CD4-positive, alpha-beta memory T cell (primary cell): ENCODE results near the gene SEC14L5. TPM values are rescaled to one million over a fixed set of nuclear protein-coding genes. Genes with fewer than 3 reads are reported as not detected.
"Not testable (repeated sequence)": the region's sequence is repeated elsewhere in the genome, so short reads cannot be mapped to it uniquely, and the experiment has no call there.

Experiments
- CTCF ChIA-PET: fragments of 350-600 bp; sonication (Branson Sonifier 250); formaldehyde crosslinking; loops from one replicate; lab custom pipeline; 2021; ENCODE audit warnings: inconsistent platforms; ENCODE audit not compliant: partially characterized antibody; lab: Charles Lee
- POLR2A ChIA-PET: fragments of 350-600 bp; sonication (Branson Sonifier 250); formaldehyde crosslinking; loops from one replicate; lab custom pipeline; 2021; ENCODE audit not compliant: partially characterized antibody; lab: Charles Lee
- DNase-seq, 5 donors: peaks; one replicate each; pipeline versions ENCODE4 v3.0.0 to v3.0.0-alpha.2; 2020 to 2022; ENCODE audit warnings: mixed read lengths in 1 of 5
- H3K27ac ChIP-seq: one replicate; pipeline ENCODE4 v1.7.0; 2013; ENCODE audit warnings: low read depth, low read length
- H3K27me3 ChIP-seq: 2 replicates; pipeline ENCODE4 v1.7.0; 2013; ENCODE audit warnings: mild to moderate bottlenecking, low read length, moderate library complexity; ENCODE audit not compliant: insufficient read depth
- H3K36me3 ChIP-seq: 2 replicates; pipeline ENCODE4 v1.7.0; 2013; ENCODE audit warnings: mild to moderate bottlenecking, low read length, moderate library complexity; ENCODE audit not compliant: insufficient read depth
- H3K4me1 ChIP-seq: 2 replicates; pipeline ENCODE4 v1.7.0; 2013; ENCODE audit warnings: mild to moderate bottlenecking, low read length, moderate library complexity; ENCODE audit not compliant: insufficient read depth
- H3K4me3 ChIP-seq, 2 donors: one replicate each; pipeline ENCODE4 v1.7.0; 2013; ENCODE audit warnings: low read length in 2 of 2, mild to moderate bottlenecking in 1 of 2
- H3K9me3 ChIP-seq, 2 donors: one replicate each; pipeline ENCODE4 v1.7.0; 2013; ENCODE audit warnings: low read length in 2 of 2, control low read depth in 1 of 2; ENCODE audit not compliant: control insufficient read depth in 1 of 2
- H3K27ac Mint-ChIP-seq, 7 donors: one replicate each; pipeline ENCODE4 v1.8.0; 2020 to 2021; ENCODE audit warnings: mixed read lengths in 7 of 7, mild to moderate bottlenecking in 6 of 7, inconsistent platforms in 3 of 7, moderate library complexity in 3 of 7
- H3K27me3 Mint-ChIP-seq, 2 donors: one replicate each; pipeline ENCODE4 v1.8.0; 2020 to 2021; ENCODE audit warnings: mixed read lengths in 2 of 2
- H3K36me3 Mint-ChIP-seq, 2 donors: one replicate each; pipeline ENCODE4 v1.8.0; 2020 to 2021; ENCODE audit warnings: mixed read lengths in 2 of 2, inconsistent platforms in 1 of 2, mild to moderate bottlenecking in 1 of 2
- H3K4me1 Mint-ChIP-seq, 4 donors: one replicate each; pipeline ENCODE4 v1.8.0; 2020 to 2021; ENCODE audit warnings: mixed read lengths in 4 of 4, mild to moderate bottlenecking in 1 of 4
- H3K4me3 Mint-ChIP-seq, 8 donors: one replicate each; pipeline ENCODE4 v1.8.0; 2020 to 2021; ENCODE audit warnings: mixed read lengths in 8 of 8, mild to moderate bottlenecking in 7 of 8, moderate library complexity in 6 of 8, inconsistent platforms in 3 of 8
- H3K9me3 Mint-ChIP-seq, 8 donors: one replicate each; pipeline ENCODE4 v1.8.0; 2020 to 2021; ENCODE audit warnings: mixed read lengths in 8 of 8, mild to moderate bottlenecking in 5 of 8, inconsistent platforms in 3 of 8, moderate library complexity in 1 of 8
- intact Hi-C: fragments of 100-400 bp; cut with micrococcal nuclease; formaldehyde crosslinking; loops from one replicate; pipeline ENCODE4 v1.15.1; 2023
- polyA plus RNA-seq, 2 donors: library from polyadenylated mRNA; unstranded; fragments of 300-500 nt; fragmentation: Illumina TruSeq; gene quantifications; one replicate each; pipeline ENCODE4 v1.2.3, GENCODE V29; 2021
- total RNA-seq, 2 experiments: library from RNA; stranded (reverse); gene quantifications; one replicate each; pipeline ENCODE4 v1.2.3, GENCODE V29; 2021

SEC14L5 gene
- total and polyA plus RNA-seq, 4 experiments from 2014 or later, result not detected

GRCh38 chr16:4924593-4925292 lies 33.4 kb upstream of the SEC14L5 start:
- Mint-ChIP-seq H3K9me3 (peaks cover 5 to 22% (median 13%) of the 10 kb centered on the region in 8 donors), H3K4me3 (no peak overlapping the region), H3K4me1 (no peaks in the 10 kb centered on the region), H3K36me3 (peaks cover 4 to 7% of the 10 kb centered on the region in 2 donors), H3K27me3 (peaks cover 2% of the 10 kb centered on the region in 2 donors), H3K27ac (no peak overlapping the region)
- no peaks in the 10 kb centered on the region for H3K4me1 ChIP-seq
- no peak overlapping the region for H3K27ac ChIP-seq
- DNase-seq, result no peak
- POLR2A ChIA-PET, result no interaction called here
- intact Hi-C loops, result no loop called here
- no peaks in the 10 kb centered on the region for H3K27me3 ChIP-seq
- H3K4me3 ChIP-seq, result no peak overlapping the region
- CTCF ChIA-PET, result no interaction called here
- no peaks in the 10 kb centered on the region for H3K9me3 ChIP-seq
- no peaks in the 10 kb centered on the region for H3K36me3 ChIP-seq

- intact Hi-C loops, result no loop called here
- no peak overlapping the region for H3K4me3 ChIP-seq
- no peaks in the 10 kb centered on the region for H3K4me1 ChIP-seq
- H3K36me3 ChIP-seq, result no peaks in the 10 kb centered on the region
- POLR2A ChIA-PET, result no interaction called here
- H3K9me3 ChIP-seq, result no peaks in the 10 kb centered on the region
- H3K27me3 ChIP-seq, result no peaks in the 10 kb centered on the region
- no peak overlapping the region for H3K27ac Mint-ChIP-seq
- peaks cover 5 to 22% (median 13%) of the 10 kb centered on the region in 8 donors for H3K9me3 Mint-ChIP-seq
- CTCF ChIA-PET, result no interaction called here
- H3K4me3 Mint-ChIP-seq, result no peak overlapping the region
- H3K27me3 Mint-ChIP-seq, result peaks cover 3 to 5% of the 10 kb centered on the region in 2 donors
- no peak overlapping the region for H3K27ac ChIP-seq
- peaks cover 4 to 7% of the 10 kb centered on the region in 2 donors for H3K36me3 Mint-ChIP-seq
- H3K4me1 Mint-ChIP-seq, result no peaks in the 10 kb centered on the region
- no peak for DNase-seq
Observed at GRCh38 chr16:4925293-4925607, 32.9 kb upstream of the SEC14L5 start.

- no peaks in the 10 kb centered on the region for H3K27me3 ChIP-seq
- intact Hi-C loops, result no loop called here
- no peaks in the 10 kb centered on the region for H3K4me1 ChIP-seq
- no peaks in the 10 kb centered on the region for H3K9me3 ChIP-seq
- H3K4me3 ChIP-seq, result no peak overlapping the region
- POLR2A ChIA-PET, result no interaction called here
- Mint-ChIP-seq H3K4me1 (no peaks in the 10 kb centered on the region), H3K9me3 (peaks cover 5 to 22% (median 13%) of the 10 kb centered on the region in 8 donors), H3K27me3 (peaks cover 8 to 10% of the 10 kb centered on the region in 2 donors), H3K36me3 (peaks cover 4 to 7% of the 10 kb centered on the region in 2 donors), H3K4me3 (no peak overlapping the region), H3K27ac (no peak overlapping the region)
- H3K36me3 ChIP-seq, result no peaks in the 10 kb centered on the region
- CTCF ChIA-PET, result no interaction called here
- no peak overlapping the region for H3K27ac ChIP-seq
- DNase-seq, result no peak
Observed at GRCh38 chr16:4925791-4926190, 32.3 kb upstream of the SEC14L5 start.

GRCh38 chr16:4926928-4927327 lies 31.2 kb upstream of the SEC14L5 start:
- no peaks in the 10 kb centered on the region for H3K4me1 ChIP-seq
- DNase-seq, result no peak
- H3K4me1 Mint-ChIP-seq, result no peaks in the 10 kb centered on the region
- peaks cover 4 to 7% of the 10 kb centered on the region in 2 donors for H3K36me3 Mint-ChIP-seq
- H3K4me3 ChIP-seq, result no peak overlapping the region
- peaks cover 5 to 22% (median 13%) of the 10 kb centered on the region in 8 donors for H3K9me3 Mint-ChIP-seq
- no peak overlapping the region for H3K4me3 Mint-ChIP-seq
- CTCF ChIA-PET, result no interaction called here
- intact Hi-C loops, result no loop called here
- H3K27ac Mint-ChIP-seq, result no peak overlapping the region
- H3K27me3 ChIP-seq, result no peaks in the 10 kb centered on the region
- POLR2A ChIA-PET, result no interaction called here
- no peaks in the 10 kb centered on the region for H3K9me3 ChIP-seq
- H3K36me3 ChIP-seq, result no peaks in the 10 kb centered on the region
- peaks cover 11 to 12% of the 10 kb centered on the region in 2 donors for H3K27me3 Mint-ChIP-seq
- H3K27ac ChIP-seq, result no peak overlapping the region

GRCh38 chr16:4927661-4928060 lies 30.5 kb upstream of the SEC14L5 start:
- ChIA-PET CTCF (no interaction called here), POLR2A (no interaction called here)
- Mint-ChIP-seq H3K27ac (no peak overlapping the region), H3K36me3 (peaks cover 4 to 7% of the 10 kb centered on the region in 2 donors), H3K27me3 (peaks cover 11 to 14% of the 10 kb centered on the region in 2 donors), H3K4me1 (no peaks in the 10 kb centered on the region), H3K4me3 (no peak overlapping the region), H3K9me3 (peaks cover 5 to 22% (median 13%) of the 10 kb centered on the region in 8 donors)
- Histone ChIP-seq H3K36me3 (no peaks in the 10 kb centered on the region), H3K4me1 (no peaks in the 10 kb centered on the region), H3K9me3 (no peaks in the 10 kb centered on the region), H3K4me3 (no peak overlapping the region), H3K27ac (no peak overlapping the region), H3K27me3 (no peaks in the 10 kb centered on the region)
- intact Hi-C loops, result no loop called here
- DNase-seq, result no peak

GRCh38 chr16:4928227-4928626 lies 29.9 kb upstream of the SEC14L5 start:
- ChIA-PET POLR2A (no interaction called here), CTCF (no interaction called here)
- intact Hi-C loops, result no loop called here

GRCh38 chr16:4929619-4930018 lies 28.5 kb upstream of the SEC14L5 start:
- H3K4me1 Mint-ChIP-seq, DNase-seq, H3K36me3 ChIP-seq, H3K36me3 Mint-ChIP-seq, H3K4me1 ChIP-seq, POLR2A ChIA-PET, H3K9me3 ChIP-seq, H3K4me3 ChIP-seq, H3K27ac Mint-ChIP-seq, intact Hi-C loops, CTCF ChIA-PET, H3K27me3 ChIP-seq, H3K4me3 Mint-ChIP-seq, H3K27ac ChIP-seq: not testable (repeated sequence)
- Mint-ChIP-seq H3K27me3 (peaks cover 16 to 20% of the 10 kb centered on the region in 2 donors), H3K9me3 (peaks cover 5 to 22% (median 13%) of the 10 kb centered on the region in 8 donors)

More at GRCh38 chr16:4928227-4928626, 29.9 kb upstream of the SEC14L5 start:
- Histone ChIP-seq H3K9me3 (no peaks in the 10 kb centered on the region), H3K36me3 (no peaks in the 10 kb centered on the region), H3K27me3 (no peaks in the 10 kb centered on the region), H3K4me3 (no peak overlapping the region), H3K27ac (no peak overlapping the region), H3K4me1 (no peaks in the 10 kb centered on the region)
- no peak overlapping the region for H3K27ac Mint-ChIP-seq
- peaks cover 4 to 7% of the 10 kb centered on the region in 2 donors for H3K36me3 Mint-ChIP-seq
- H3K4me1 Mint-ChIP-seq, result no peaks in the 10 kb centered on the region
- H3K27me3 Mint-ChIP-seq, result peaks cover 8 to 14% of the 10 kb centered on the region in 2 donors
- DNase-seq, result no peak
- no peak overlapping the region for H3K4me3 Mint-ChIP-seq
- H3K9me3 Mint-ChIP-seq, result peaks cover 5 to 22% (median 13%) of the 10 kb centered on the region in 8 donors
